Panc1 (cell line): Measurements from ENCODE around the gene TMEM203.

Source experiments
- CTCF ChIP-seq: fragments of 450-650 bp; IDR thresholded peaks from 2 replicates; pipeline ENCODE4 v1.5.1; 2017; ENCODE audit warnings: mild to moderate bottlenecking
- POLR2AphosphoS5 ChIP-seq: IDR thresholded peaks from 2 replicates; pipeline ENCODE4 v1.6.1; 2012; ENCODE audit warnings: mild to moderate bottlenecking, low read depth, low read length, moderate library complexity
- SIN3A ChIP-seq: IDR thresholded peaks from 2 replicates; pipeline ENCODE4 v1.6.1; 2012; ENCODE audit warnings: low read depth, mild to moderate bottlenecking, low read length, moderate library complexity, borderline replicate concordance; ENCODE audit not compliant: insufficient read depth

- TF ChIP-seq CTCF = peak; percentile 28; the same call in 1 of the 2 replicates
- TF ChIP-seq SIN3A = no peak
- TF ChIP-seq POLR2AphosphoS5 = no peak
Observed at GRCh38 chr9:137189297-137190295, 15.9 kb downstream of the TMEM203 start.
